GM19025 (cell line): ENCODE results near the gene MEGF6.
"Not testable (repeated sequence)": the region's sequence is repeated elsewhere in the genome, so short reads cannot be mapped to it uniquely, and the experiment has no call there.

ENCODE experiments used
- ATAC-seq: cut with Tn5 transposase; IDR thresholded peaks from one replicate; pipeline ENCODE4 v1.9.1; 2021; ENCODE audit warnings: mild to moderate bottlenecking, low read depth, moderate library complexity; ENCODE audit not compliant: unreplicated experiment

Gene MEGF6

GRCh38 chr1:3577711-3578432 is 33.4 kb downstream of the MEGF6 start:
- no peak for ATAC-seq

GRCh38 chr1:3577300-3577699 is 34.0 kb downstream of the MEGF6 start:
- no peak for ATAC-seq

- ATAC-seq, result no peak
Measured at GRCh38 chr1:3575993-3576392, 35.3 kb downstream of the MEGF6 start.

GRCh38 chr1:3575515-3575914 is 35.8 kb downstream of the MEGF6 start:
- ATAC-seq, result not testable (repeated sequence)

- ATAC-seq, result no peak
Measured at GRCh38 chr1:3573500-3573899, 37.8 kb downstream of the MEGF6 start.

- not testable (repeated sequence) for ATAC-seq
Measured at GRCh38 chr1:3572638-3573037, 38.7 kb downstream of the MEGF6 start.

GRCh38 chr1:3571263-3571662 is 40.0 kb downstream of the MEGF6 start:
- ATAC-seq, result no peak

- no peak for ATAC-seq
Measured at GRCh38 chr1:3570066-3570986, 41.0 kb downstream of the MEGF6 start.

- no peak for ATAC-seq
Measured at GRCh38 chr1:3569436-3569835, 41.9 kb downstream of the MEGF6 start.

- no peak for ATAC-seq
Measured at GRCh38 chr1:3568815-3569435, 42.4 kb downstream of the MEGF6 start.

GRCh38 chr1:3566951-3567804 is 44.1 kb downstream of the MEGF6 start:
- no peak for ATAC-seq

GRCh38 chr1:3566003-3566885 is 45.1 kb downstream of the MEGF6 start:
- no peak for ATAC-seq

- ATAC-seq, result no peak
Measured at GRCh38 chr1:3564921-3565831, 46.1 kb downstream of the MEGF6 start.

GRCh38 chr1:3563610-3564009 is 47.7 kb downstream of the MEGF6 start:
- ATAC-seq, result no peak

- ATAC-seq, result no peak
Measured at GRCh38 chr1:3563125-3563524, 48.2 kb downstream of the MEGF6 start.

GRCh38 chr1:3562712-3563111 is 48.6 kb downstream of the MEGF6 start:
- no peak for ATAC-seq

- no peak for ATAC-seq
Measured at GRCh38 chr1:3561702-3562101, 49.6 kb downstream of the MEGF6 start.

- ATAC-seq, result no peak
Measured at GRCh38 chr1:3560981-3561380, 50.3 kb downstream of the MEGF6 start.
